Uterine smooth muscle cell (primary cell): ENCODE data around the gene OARD1. TPM values are rescaled to one million over a fixed set of nuclear protein-coding genes. Genes with fewer than 3 reads are reported as not detected.

Source experiments
- total RNA-seq: library from RNA; depleted of rRNA; stranded (reverse); fragments of >200 nt; gene quantifications from 2 replicates; pipeline ENCODE4 v1.2.3, GENCODE V29; 2014

OARD1 gene, protein sequence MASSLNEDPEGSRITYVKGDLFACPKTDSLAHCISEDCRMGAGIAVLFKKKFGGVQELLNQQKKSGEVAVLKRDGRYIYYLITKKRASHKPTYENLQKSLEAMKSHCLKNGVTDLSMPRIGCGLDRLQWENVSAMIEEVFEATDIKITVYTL
- total RNA-seq: 9.6 and 14.1 TPM in 2 replicates

GRCh38 chr6:41071923-41072835 lies at the start of gene OARD1:
Gene OARD1, minus strand, starts transcription at chr6:41072356. Its CDS starts 722 bp downstream, at chr6:41071634.

GRCh38 chr6:41072836-41073202 lies 663 bp upstream of the OARD1 start, which contains the start of gene NFYA:
Gene NFYA, plus strand, starts transcription at chr6:41072974. Its CDS starts 6,116 bp downstream, at chr6:41079090.

GRCh38 chr6:41053041-41053440 lies 19.1 kb downstream of the OARD1 start, which contains the start of gene APOBEC2:
Gene APOBEC2, plus strand, starts transcription at chr6:41053202. Its CDS starts 146 bp downstream, at chr6:41053348.

GRCh38 chr6:41042226-41043055 lies 29.7 kb downstream of the OARD1 start, which contains the start of gene TSPO2:
Gene TSPO2, plus strand, starts transcription at chr6:41042467. Its CDS starts 519 bp downstream, at chr6:41042986.

GRCh38 chr6:41039060-41039998 lies 32.8 kb downstream of the OARD1 start, which contains the start of gene UNC5CL:
Gene UNC5CL, minus strand, starts transcription at chr6:41039221. Its CDS starts 4,147 bp downstream, at chr6:41035074.

Other genes starting within 250 kb of the OARD1 start
- gene UNC5CL, start 33.1 kb downstream of the OARD1 start, total RNA-seq: 0.12 and 0.22 TPM in 2 replicates
- not detected in 2 replicates for gene TSPO2, start 29.9 kb downstream of the OARD1 start, total RNA-seq
- not detected in 2 replicates for gene APOBEC2, start 19.2 kb downstream of the OARD1 start, total RNA-seq
- 16.7 and 20.6 TPM in 2 replicates for gene NFYA, start 618 bp upstream of the OARD1 start, total RNA-seq
- not detected in 2 replicates for gene TREML1, start 82.0 kb upstream of the OARD1 start, total RNA-seq
- gene TREM2, start 90.8 kb upstream of the OARD1 start, total RNA-seq: not detected in 2 replicates
- gene TREML2, start 128.8 kb upstream of the OARD1 start, total RNA-seq: not detected in 2 replicates
- not detected in 2 replicates for gene TREML4, start 156.0 kb upstream of the OARD1 start, total RNA-seq
- gene TREM1, start 214.3 kb upstream of the OARD1 start, total RNA-seq: 0.66 and 1.00 TPM in 2 replicates